ENCODE data around the gene SMYD3. TPM values are rescaled to one million over a fixed set of nuclear protein-coding genes. Genes with fewer than 3 reads are reported as not detected.
"Not testable (repeated sequence)": the region's sequence is repeated elsewhere in the genome, so short reads cannot be mapped to it uniquely, and the experiment has no call there.

Gene SMYD3
- total RNA-seq, 1 donor from 2014 or later = 29.2 TPM

DNA sequence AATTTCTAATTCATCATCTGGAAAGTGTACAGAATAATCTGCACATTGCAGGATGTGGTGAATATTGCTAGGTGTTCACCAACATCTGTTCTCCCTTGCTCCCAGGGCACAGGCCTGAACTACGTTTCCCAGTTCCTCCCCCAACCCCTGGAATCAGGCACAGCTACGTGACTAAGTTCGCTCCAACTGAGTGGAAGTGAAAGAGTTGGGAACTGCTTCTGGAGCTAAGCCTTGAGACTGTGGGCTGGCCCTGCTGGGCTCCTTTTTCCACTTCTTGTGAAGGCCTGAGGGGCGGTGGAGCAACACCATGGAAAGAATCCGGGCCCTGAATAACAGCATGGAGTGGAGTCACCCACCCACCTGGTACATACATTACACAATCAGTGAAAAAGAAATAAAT, 534.6 kb downstream of the SMYD3 start:
- Histone ChIP-seq H3K27me3 (ENCODE audit: control insufficient read depth, insufficient read depth, low read length) (no peaks in the 10 kb centered on the region), H3K4me3 (ENCODE audit: low read depth, low read length) (no peak overlapping the region), H3K36me3 (ENCODE audit: control insufficient read depth, insufficient read depth, low read length) (no peaks in the 10 kb centered on the region)
- DNase-seq (ENCODE audit: low read depth) = no peak
- TF ChIP-seq, protein P1, sequence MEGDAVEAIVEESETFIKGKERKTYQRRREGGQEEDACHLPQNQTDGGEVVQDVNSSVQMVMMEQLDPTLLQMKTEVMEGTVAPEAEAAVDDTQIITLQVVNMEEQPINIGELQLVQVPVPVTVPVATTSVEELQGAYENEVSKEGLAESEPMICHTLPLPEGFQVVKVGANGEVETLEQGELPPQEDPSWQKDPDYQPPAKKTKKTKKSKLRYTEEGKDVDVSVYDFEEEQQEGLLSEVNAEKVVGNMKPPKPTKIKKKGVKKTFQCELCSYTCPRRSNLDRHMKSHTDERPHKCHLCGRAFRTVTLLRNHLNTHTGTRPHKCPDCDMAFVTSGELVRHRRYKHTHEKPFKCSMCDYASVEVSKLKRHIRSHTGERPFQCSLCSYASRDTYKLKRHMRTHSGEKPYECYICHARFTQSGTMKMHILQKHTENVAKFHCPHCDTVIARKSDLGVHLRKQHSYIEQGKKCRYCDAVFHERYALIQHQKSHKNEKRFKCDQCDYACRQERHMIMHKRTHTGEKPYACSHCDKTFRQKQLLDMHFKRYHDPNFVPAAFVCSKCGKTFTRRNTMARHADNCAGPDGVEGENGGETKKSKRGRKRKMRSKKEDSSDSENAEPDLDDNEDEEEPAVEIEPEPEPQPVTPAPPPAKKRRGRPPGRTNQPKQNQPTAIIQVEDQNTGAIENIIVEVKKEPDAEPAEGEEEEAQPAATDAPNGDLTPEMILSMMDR (IDR thresholded peaks at IDR 0.05; ENCODE audit: insufficient read depth, low read length, poor library complexity, severe bottlenecking) = no peak

GRCh38 chr1:245971711-245972085, 535.4 kb downstream of the SMYD3 start:
- DNase-seq (ENCODE audit: low read depth) = no peak
- TF ChIP-seq, protein P1 (IDR thresholded peaks at IDR 0.05; ENCODE audit: insufficient read depth, low read length, poor library complexity, severe bottlenecking) = no peak
- no peak overlapping the region for H3K4me3 ChIP-seq (ENCODE audit: low read depth, low read length)
- H3K36me3 ChIP-seq (ENCODE audit: control insufficient read depth, insufficient read depth, low read length) = no peaks in the 10 kb centered on the region
- no peaks in the 10 kb centered on the region for H3K27me3 ChIP-seq (ENCODE audit: control insufficient read depth, insufficient read depth, low read length)

DNA sequence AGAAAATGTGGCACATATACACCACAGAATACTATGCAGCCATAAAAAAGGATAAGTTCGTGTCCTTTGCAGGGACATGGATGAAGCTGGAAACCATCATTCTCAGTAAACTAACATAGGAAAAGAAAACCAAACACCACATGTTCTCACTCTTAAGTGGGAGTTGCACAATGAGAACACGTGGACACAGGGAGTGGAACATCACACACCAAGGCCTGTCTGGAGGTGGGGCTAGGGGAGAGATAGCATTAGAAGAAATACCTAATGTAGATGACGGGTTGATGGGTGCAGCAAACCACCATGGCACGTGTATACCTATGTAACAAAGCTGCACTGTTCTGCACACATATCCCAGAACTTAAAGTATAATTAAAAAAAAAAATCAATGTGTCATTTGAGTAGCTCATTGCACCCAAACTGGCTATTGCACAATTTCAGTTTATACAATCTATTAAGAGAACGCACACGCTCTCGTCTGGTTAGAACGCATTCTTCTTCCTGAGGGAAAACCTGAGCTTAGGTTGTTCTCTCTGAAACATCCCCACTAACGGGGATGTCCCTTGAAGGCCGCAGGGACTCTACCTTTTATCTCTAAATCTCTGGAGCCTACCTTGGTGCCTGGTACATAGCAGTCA, 535.9 kb downstream of the SMYD3 start:
- not testable (repeated sequence) for H3K27me3 ChIP-seq (ENCODE audit: control insufficient read depth, insufficient read depth, low read length); H3K36me3 ChIP-seq (ENCODE audit: control insufficient read depth, insufficient read depth, low read length); H3K4me3 ChIP-seq (ENCODE audit: low read depth, low read length); DNase-seq (ENCODE audit: low read depth)

DNA sequence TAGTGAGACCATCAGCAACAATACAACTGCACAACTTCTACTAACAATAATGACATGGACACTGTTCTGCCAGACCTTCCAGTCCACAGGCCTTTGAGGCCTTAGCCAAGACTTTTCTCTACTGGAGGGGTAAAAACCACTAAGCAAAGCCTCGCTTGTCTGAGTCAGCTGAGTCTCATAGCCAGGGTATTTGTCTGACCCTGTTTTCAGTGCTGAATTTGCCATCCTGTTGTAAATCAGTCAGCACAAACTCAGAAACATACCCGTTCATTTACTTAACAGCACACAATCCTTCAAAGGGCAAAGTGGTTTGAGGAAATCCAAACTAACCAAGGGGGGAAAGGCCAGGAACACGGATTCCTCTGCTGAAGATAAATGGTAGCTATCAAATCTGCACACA, 537.8 kb downstream of the SMYD3 start:
- TF ChIP-seq, protein P1 (IDR thresholded peaks at IDR 0.05; ENCODE audit: insufficient read depth, low read length, poor library complexity, severe bottlenecking) = no peak
- H3K36me3 ChIP-seq (ENCODE audit: control insufficient read depth, insufficient read depth, low read length) = no peaks in the 10 kb centered on the region
- peak; percentile 59 for DNase-seq (ENCODE audit: low read depth)
- no peak overlapping the region for H3K4me3 ChIP-seq (ENCODE audit: low read depth, low read length)
- no peaks in the 10 kb centered on the region for H3K27me3 ChIP-seq (ENCODE audit: control insufficient read depth, insufficient read depth, low read length)

DNA sequence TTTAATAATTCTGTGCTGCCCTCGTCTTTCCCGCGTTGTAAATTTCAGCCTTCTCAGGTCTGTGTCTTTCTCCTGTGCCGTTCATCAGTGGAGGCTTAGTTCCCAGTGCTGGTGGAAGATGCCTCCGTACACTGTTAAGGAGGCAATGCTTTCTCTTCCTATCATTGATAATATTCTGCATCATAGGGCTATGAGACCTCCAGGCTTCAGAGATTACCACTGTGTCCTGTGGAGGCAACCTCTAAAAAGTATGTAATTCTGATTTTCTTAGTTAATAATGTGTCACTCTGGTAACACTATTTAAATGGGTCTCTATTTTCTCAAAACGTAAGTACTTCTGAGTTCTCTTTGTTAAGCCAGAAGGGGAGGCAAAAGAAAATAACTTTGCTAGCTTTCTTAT, 538.3 kb downstream of the SMYD3 start:
- Histone ChIP-seq H3K36me3 (ENCODE audit: control insufficient read depth, insufficient read depth, low read length) (no peaks in the 10 kb centered on the region), H3K4me3 (ENCODE audit: low read depth, low read length) (no peak overlapping the region), H3K27me3 (ENCODE audit: control insufficient read depth, insufficient read depth, low read length) (no peaks in the 10 kb centered on the region)
- TF ChIP-seq, protein P1 (IDR thresholded peaks at IDR 0.05; ENCODE audit: insufficient read depth, low read length, poor library complexity, severe bottlenecking) = no peak
- DNase-seq (ENCODE audit: low read depth) = no peak

GRCh38 chr1:245965398-245965797, 541.7 kb downstream of the SMYD3 start:
- Histone ChIP-seq H3K36me3 (ENCODE audit: control insufficient read depth, insufficient read depth, low read length) (no peaks in the 10 kb centered on the region), H3K27me3 (ENCODE audit: control insufficient read depth, insufficient read depth, low read length) (no peaks in the 10 kb centered on the region), H3K4me3 (ENCODE audit: low read depth, low read length) (no peak overlapping the region)
- TF ChIP-seq, protein P1 (IDR thresholded peaks at IDR 0.05; ENCODE audit: insufficient read depth, low read length, poor library complexity, severe bottlenecking) = no peak
- no peak for DNase-seq (ENCODE audit: low read depth)

All from kidney epithelial cell (primary cell).